ENCODE results near the gene PPP3CA.

Gene PPP3CA

DNA sequence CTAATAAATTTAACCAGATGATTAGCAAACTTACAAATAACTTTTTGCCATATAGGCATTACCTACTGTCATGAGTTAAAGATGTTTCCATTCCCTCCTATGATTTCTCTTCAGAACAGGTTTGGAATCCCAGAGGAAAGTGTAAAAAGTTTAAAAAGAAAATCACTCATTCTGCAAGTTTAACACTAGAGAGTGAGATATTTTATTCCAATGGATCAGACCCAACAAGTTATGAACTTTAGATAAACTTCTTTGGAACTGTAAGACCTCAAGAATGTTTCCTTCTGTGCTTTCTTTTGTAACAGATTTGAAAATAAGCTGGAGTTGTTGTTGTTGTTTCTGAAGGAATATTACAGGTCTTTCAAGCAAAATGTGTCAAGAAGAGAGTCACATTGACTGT lies 51.6 kb downstream of the PPP3CA start:
- ChIA-PET POLR2A (no interaction called here), CTCF (no interaction called here)
- no peak for DNase-seq (ENCODE audit: extremely low spot score)
- no peak for TF ChIP-seq SUZ12 (IDR thresholded peaks at IDR 0.05)
- TF ChIP-seq FOXA1 (IDR thresholded peaks at IDR 0.05) = no peak
- TF ChIP-seq FOXM1 (IDR thresholded peaks at IDR 0.05; ENCODE audit: borderline replicate concordance) = no peak
- TF ChIP-seq ELF4 (IDR thresholded peaks at IDR 0.05) = no peak
- TF ChIP-seq BHLHE40 (IDR thresholded peaks at IDR 0.05; ENCODE audit: borderline replicate concordance) = no peak
- no peak for TF ChIP-seq FOXK2 (IDR thresholded peaks at IDR 0.05)
- TF ChIP-seq L3MBTL2 (conservative IDR thresholded peaks at IDR 0.05) = no peak
- no peak for TF ChIP-seq LEF1 (IDR thresholded peaks at IDR 0.05; ENCODE audit: borderline replicate concordance)

DNA sequence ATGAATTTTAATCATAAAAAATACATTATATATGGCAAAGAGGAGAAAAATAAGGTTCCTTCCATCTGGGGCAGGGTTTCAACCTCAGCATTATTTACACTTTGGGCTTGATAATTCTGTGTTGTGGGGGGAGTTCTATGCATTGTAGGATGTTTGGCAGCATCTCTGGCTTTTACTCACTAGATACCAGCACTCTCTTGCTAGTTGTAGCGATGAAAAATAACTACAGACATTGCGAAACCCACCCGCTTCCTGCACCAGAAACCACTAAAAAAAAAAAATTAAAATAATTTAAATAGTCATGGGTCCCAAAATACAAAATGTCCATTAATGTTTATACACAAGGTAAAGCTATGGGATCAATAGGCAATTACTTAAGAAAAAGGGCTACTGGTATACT lies 52.7 kb downstream of the PPP3CA start:
- POLR2A ChIA-PET = no interaction called here
- DNase-seq (ENCODE audit: extremely low spot score) = no peak
- CTCF ChIA-PET = no interaction called here
- TF ChIP-seq FOXM1 (IDR thresholded peaks at IDR 0.05; ENCODE audit: borderline replicate concordance) = no peak
- TF ChIP-seq HDGF (IDR thresholded peaks at IDR 0.05; ENCODE audit: borderline replicate concordance) = no peak
- no peak for TF ChIP-seq ARNT (IDR thresholded peaks at IDR 0.05)
- TF ChIP-seq, protein P1, sequence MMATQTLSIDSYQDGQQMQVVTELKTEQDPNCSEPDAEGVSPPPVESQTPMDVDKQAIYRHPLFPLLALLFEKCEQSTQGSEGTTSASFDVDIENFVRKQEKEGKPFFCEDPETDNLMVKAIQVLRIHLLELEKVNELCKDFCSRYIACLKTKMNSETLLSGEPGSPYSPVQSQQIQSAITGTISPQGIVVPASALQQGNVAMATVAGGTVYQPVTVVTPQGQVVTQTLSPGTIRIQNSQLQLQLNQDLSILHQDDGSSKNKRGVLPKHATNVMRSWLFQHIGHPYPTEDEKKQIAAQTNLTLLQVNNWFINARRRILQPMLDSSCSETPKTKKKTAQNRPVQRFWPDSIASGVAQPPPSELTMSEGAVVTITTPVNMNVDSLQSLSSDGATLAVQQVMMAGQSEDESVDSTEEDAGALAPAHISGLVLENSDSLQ (IDR thresholded peaks at IDR 0.05) = no peak
- no peak for TF ChIP-seq ZNF384 (IDR thresholded peaks at IDR 0.05)
- no peak for TF ChIP-seq L3MBTL2 (conservative IDR thresholded peaks at IDR 0.05)
- no peak for TF ChIP-seq BHLHE40 (IDR thresholded peaks at IDR 0.05; ENCODE audit: borderline replicate concordance)
- TF ChIP-seq TARDBP (IDR thresholded peaks at IDR 0.05) = no peak

DNA sequence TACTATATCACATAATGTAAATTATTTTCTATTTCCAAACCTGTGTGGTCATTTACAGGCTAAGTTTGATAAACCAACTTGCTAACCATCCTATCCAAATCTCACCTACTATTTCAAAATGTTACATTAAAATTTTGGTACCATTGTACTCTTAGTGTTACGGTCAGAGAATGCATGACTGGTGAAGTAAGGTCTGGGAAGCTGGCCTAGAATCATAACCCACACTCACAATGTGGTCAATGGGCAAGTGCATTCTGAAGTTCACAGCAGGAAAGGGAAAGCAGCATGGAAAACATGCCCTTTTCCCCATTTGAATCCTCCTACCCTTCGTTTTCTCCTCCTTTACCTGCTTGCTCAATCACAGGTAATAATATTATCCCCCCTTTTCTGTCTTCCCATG lies 54.4 kb downstream of the PPP3CA start:
- ChIA-PET CTCF (no interaction called here), POLR2A (no interaction called here)
- TF ChIP-seq TARDBP (IDR thresholded peaks at IDR 0.05) = no peak
- no peak for TF ChIP-seq ELF4 (IDR thresholded peaks at IDR 0.05)
- no peak for TF ChIP-seq ZNF384 (IDR thresholded peaks at IDR 0.05)
- no peak for TF ChIP-seq HDGF (IDR thresholded peaks at IDR 0.05; ENCODE audit: borderline replicate concordance)
- TF ChIP-seq FOXA1 (IDR thresholded peaks at IDR 0.05) = no peak
- no peak for TF ChIP-seq CTBP1 (IDR thresholded peaks at IDR 0.05; ENCODE audit: borderline replicate concordance)
- no peak for TF ChIP-seq FOXM1 (IDR thresholded peaks at IDR 0.05; ENCODE audit: borderline replicate concordance)
- TF ChIP-seq BHLHE40 (IDR thresholded peaks at IDR 0.05; ENCODE audit: borderline replicate concordance) = no peak
- TF ChIP-seq SUZ12 (IDR thresholded peaks at IDR 0.05) = no peak
- no peak for TF ChIP-seq L3MBTL2 (conservative IDR thresholded peaks at IDR 0.05)
- TF ChIP-seq SP1 (IDR thresholded peaks at IDR 0.05) = no peak
- no peak for TF ChIP-seq FOXK2 (IDR thresholded peaks at IDR 0.05)
- TF ChIP-seq, protein P1 (IDR thresholded peaks at IDR 0.05) = no peak
- no peak for TF ChIP-seq ARNT (IDR thresholded peaks at IDR 0.05)
- no peak for TF ChIP-seq LEF1 (IDR thresholded peaks at IDR 0.05; ENCODE audit: borderline replicate concordance)
- TF ChIP-seq NFRKB (IDR thresholded peaks at IDR 0.05) = no peak
- no peak for DNase-seq (ENCODE audit: extremely low spot score)

DNA sequence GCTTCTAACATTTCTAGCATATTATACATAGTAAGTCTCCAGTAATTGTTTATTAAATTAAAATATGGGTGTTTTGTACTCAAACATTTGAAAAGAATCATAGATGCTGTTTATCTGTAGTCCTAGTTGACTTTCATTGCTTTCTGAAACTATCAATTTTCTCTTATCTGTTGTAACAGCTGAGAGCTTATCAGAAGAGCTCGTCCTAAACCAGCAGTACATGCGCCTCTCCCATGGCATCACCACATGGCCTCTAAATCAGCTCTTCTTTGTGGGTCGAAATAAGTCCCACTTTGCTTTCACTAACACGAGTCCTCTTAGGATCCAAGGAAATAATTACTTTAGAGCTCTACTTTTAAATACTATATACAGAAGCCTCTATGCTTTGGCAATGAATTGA lies 55.1 kb downstream of the PPP3CA start:
- CTCF ChIA-PET = no interaction called here
- no peak for DNase-seq (ENCODE audit: extremely low spot score)
- no peak for TF ChIP-seq ELF4 (IDR thresholded peaks at IDR 0.05)
- TF ChIP-seq LEF1 (IDR thresholded peaks at IDR 0.05; ENCODE audit: borderline replicate concordance) = no peak
- no peak for TF ChIP-seq FOXK2 (IDR thresholded peaks at IDR 0.05)
- no peak for TF ChIP-seq ZNF384 (IDR thresholded peaks at IDR 0.05)
- TF ChIP-seq ARNT (IDR thresholded peaks at IDR 0.05) = no peak
- no peak for TF ChIP-seq NFRKB (IDR thresholded peaks at IDR 0.05)
- TF ChIP-seq FOXM1 (IDR thresholded peaks at IDR 0.05; ENCODE audit: borderline replicate concordance) = no peak
- TF ChIP-seq HDGF (IDR thresholded peaks at IDR 0.05; ENCODE audit: borderline replicate concordance) = no peak
- no peak for TF ChIP-seq L3MBTL2 (conservative IDR thresholded peaks at IDR 0.05)
- no peak for TF ChIP-seq FOXA1 (IDR thresholded peaks at IDR 0.05)
- no peak for TF ChIP-seq CTBP1 (IDR thresholded peaks at IDR 0.05; ENCODE audit: borderline replicate concordance)
- TF ChIP-seq SUZ12 (IDR thresholded peaks at IDR 0.05) = no peak
- no peak for TF ChIP-seq BHLHE40 (IDR thresholded peaks at IDR 0.05; ENCODE audit: borderline replicate concordance)
- no peak for TF ChIP-seq TARDBP (IDR thresholded peaks at IDR 0.05)
- TF ChIP-seq, protein P1 (IDR thresholded peaks at IDR 0.05) = no peak
- POLR2A ChIA-PET = no interaction called here

DNA sequence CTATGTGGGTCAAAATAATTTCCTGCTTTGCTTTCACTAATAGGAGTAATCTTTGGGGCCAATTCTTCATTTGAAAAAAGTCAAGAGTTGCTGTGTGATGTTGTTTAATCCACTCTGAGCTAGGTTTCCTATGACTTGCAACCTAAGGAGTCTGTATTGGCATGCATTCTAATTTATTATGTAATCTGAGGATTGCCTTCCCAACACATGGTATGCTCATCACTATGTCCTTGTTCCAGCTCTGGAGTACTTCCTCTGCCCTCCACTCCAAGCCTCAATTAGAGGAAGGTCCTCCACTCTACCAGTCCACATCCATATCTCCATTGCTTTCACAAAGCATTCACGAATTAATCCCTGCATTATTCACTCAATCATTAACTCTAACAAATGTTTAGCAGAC lies 56.1 kb downstream of the PPP3CA start:
- TF ChIP-seq L3MBTL2 (conservative IDR thresholded peaks at IDR 0.05) (no peak), BHLHE40 (IDR thresholded peaks at IDR 0.05; ENCODE audit: borderline replicate concordance) (no peak), TARDBP (IDR thresholded peaks at IDR 0.05) (no peak), ELF4 (IDR thresholded peaks at IDR 0.05) (no peak), FOXA1 (IDR thresholded peaks at IDR 0.05) (no peak)
- ChIA-PET CTCF (interaction anchor here (0.6 kb wide), 2 partner anchors 16 to 65 kb away, joined by 3 read pairs; no protein-coding TSS in a partner anchor), POLR2A (no interaction called here)

GRCh38 chr4:101290654-101291053 lies 56.7 kb downstream of the PPP3CA start:
- POLR2A ChIA-PET = no interaction called here
- DNase-seq (ENCODE audit: extremely low spot score) = no peak
- CTCF ChIA-PET = no interaction called here
- TF ChIP-seq BHLHE40 (IDR thresholded peaks at IDR 0.05; ENCODE audit: borderline replicate concordance) = no peak
- no peak for TF ChIP-seq HDGF (IDR thresholded peaks at IDR 0.05; ENCODE audit: borderline replicate concordance)
- TF ChIP-seq FOXM1 (IDR thresholded peaks at IDR 0.05; ENCODE audit: borderline replicate concordance) = no peak
- TF ChIP-seq, protein P1 (IDR thresholded peaks at IDR 0.05) = no peak
- no peak for TF ChIP-seq ELF4 (IDR thresholded peaks at IDR 0.05)
- no peak for TF ChIP-seq ZNF384 (IDR thresholded peaks at IDR 0.05)
- no peak for TF ChIP-seq SUZ12 (IDR thresholded peaks at IDR 0.05)
- no peak for TF ChIP-seq CTBP1 (IDR thresholded peaks at IDR 0.05; ENCODE audit: borderline replicate concordance)
- no peak for TF ChIP-seq ARNT (IDR thresholded peaks at IDR 0.05)
- no peak for TF ChIP-seq FOXA1 (IDR thresholded peaks at IDR 0.05)
- TF ChIP-seq SP1 (IDR thresholded peaks at IDR 0.05) = no peak
- no peak for TF ChIP-seq TARDBP (IDR thresholded peaks at IDR 0.05)
- TF ChIP-seq LEF1 (IDR thresholded peaks at IDR 0.05; ENCODE audit: borderline replicate concordance) = no peak
- no peak for TF ChIP-seq NFRKB (IDR thresholded peaks at IDR 0.05)
- no peak for TF ChIP-seq FOXK2 (IDR thresholded peaks at IDR 0.05)
- TF ChIP-seq L3MBTL2 (conservative IDR thresholded peaks at IDR 0.05) = no peak

More for the DNA sequence above, 56.1 kb downstream of the PPP3CA start:
- no peak for DNase-seq (ENCODE audit: extremely low spot score)

All from HEK293T (cell line).